ENCODE results near the gene UCN. TPM values are rescaled to one million over a fixed set of nuclear protein-coding genes. Genes with fewer than 3 reads are reported as not detected.

Gene UCN
- total and polyA plus RNA-seq, 2 donors (not counting 1 experiment from before 2014, with no cell fraction given) = 1.2 TPM; not detected in 1

DNA sequence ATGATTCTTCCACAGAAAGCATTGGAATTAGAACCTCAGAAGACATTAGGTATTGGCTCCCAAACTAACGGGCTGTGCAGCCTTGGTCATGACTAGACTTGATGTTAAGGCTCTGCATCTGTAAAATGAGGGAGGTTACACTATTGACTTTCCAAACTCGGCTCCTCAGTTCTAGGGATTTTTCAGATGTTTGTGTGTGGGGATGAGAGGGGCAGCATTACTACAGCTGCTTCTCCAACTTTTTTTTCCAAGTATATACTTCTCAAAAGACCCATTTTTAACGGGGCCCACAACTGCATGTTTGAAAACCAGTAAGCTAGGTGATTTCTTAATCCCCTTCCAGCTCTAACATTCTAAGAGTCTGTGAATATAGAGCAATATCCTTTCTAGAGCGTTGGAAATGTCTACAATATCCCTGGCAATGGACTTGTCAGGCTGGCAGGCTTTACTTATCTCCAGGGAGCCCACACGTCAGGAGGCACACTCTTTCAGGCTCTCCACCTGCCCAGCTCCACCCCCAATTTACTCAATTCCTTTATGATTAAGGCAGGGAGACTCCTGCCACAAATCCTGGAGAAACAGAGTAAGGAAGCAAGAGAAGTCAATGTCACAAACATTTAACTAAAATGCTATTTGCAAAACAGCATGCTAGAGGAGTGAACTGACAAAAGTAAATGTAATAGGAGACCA is 15.5 kb upstream of the UCN start:
- no peaks in the 10 kb centered on the region for H3K27me3 ChIP-seq (ENCODE audit: control insufficient read depth, insufficient read depth, low read length)

DNA sequence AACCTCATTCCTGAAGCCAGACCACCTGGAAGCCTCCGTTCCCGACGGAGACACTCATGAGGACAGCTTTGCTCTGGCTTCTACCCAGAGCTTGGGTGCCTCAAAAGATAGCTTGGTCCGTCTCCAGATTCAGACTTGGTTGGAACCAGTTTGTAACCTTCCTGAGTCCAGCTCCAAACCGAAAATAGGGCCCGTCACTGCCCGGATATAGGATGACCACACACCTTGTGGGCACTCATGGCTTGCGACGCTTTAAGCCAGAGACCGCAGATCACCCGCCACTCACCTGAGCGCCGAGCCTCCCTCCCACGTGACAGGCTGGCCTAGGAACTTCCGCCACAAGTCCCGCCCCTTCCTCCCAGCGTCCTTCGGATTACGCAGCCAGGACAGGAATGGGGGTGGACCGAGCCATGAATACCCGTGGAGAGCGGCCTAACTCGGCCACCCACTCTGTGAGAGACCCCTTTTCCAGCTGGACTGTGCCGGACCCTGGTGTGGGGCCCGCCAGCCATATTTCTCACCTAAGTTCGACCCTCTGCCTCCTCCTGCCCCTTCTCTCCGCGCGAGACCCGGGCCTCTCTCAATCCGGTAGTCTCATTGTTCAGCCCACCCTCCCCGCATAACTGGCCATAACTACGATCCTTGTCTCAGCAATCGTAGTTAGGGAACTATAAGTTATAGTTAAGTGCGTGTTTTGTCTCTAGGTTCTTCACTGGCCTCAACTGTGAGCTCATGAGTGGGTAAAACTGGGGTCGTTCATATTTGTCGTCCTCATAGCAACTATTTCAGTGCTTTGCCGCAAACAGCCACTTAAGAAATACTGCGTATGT is 14.7 kb upstream of the UCN start, which contains the start of gene MPV17:
MPV17 (minus strand) TSS at position 332 of the 830 bp plus-strand sequence. CDS start 580 bp downstream, outside the sequence.
- H3K9ac ChIP-seq (ENCODE audit: insufficient read depth, low read length) = peak within 1 kb of the TSS; percentile 82
- H3K27ac ChIP-seq (ENCODE audit: insufficient read depth, low read length) = peak within 1 kb of the TSS; percentile 93
- TF ChIP-seq EZH2 (IDR thresholded peaks at IDR 0.05; ENCODE audit: low read length, missing control alignments) = no peak
- TF ChIP-seq, protein P1, sequence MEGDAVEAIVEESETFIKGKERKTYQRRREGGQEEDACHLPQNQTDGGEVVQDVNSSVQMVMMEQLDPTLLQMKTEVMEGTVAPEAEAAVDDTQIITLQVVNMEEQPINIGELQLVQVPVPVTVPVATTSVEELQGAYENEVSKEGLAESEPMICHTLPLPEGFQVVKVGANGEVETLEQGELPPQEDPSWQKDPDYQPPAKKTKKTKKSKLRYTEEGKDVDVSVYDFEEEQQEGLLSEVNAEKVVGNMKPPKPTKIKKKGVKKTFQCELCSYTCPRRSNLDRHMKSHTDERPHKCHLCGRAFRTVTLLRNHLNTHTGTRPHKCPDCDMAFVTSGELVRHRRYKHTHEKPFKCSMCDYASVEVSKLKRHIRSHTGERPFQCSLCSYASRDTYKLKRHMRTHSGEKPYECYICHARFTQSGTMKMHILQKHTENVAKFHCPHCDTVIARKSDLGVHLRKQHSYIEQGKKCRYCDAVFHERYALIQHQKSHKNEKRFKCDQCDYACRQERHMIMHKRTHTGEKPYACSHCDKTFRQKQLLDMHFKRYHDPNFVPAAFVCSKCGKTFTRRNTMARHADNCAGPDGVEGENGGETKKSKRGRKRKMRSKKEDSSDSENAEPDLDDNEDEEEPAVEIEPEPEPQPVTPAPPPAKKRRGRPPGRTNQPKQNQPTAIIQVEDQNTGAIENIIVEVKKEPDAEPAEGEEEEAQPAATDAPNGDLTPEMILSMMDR (conservative IDR thresholded peaks at IDR 0.05 in 1 of 2, IDR thresholded peaks at IDR 0.05 in 1 of 2; ENCODE audit: low read depth in 1 of 2, low read length in 2 of 2) = no peak
- peak within 1 kb of the TSS; percentile 99 for H3K4me2 ChIP-seq (ENCODE audit: extremely low read depth, insufficient read depth, low read length)
- peaks cover 8% of the 10 kb centered on the region for H3K79me2 ChIP-seq (ENCODE audit: control insufficient read depth, insufficient read depth, low read length)
- H3K4me3 ChIP-seq (replicated peaks in 1 of 4; ENCODE audit: control extremely low read depth in 1 of 4, insufficient read depth in 1 of 4, low read depth in 3 of 4, low read length in 4 of 4) = peak within 1 kb of the TSS; percentile 48 to 99 (median 84)
- peak within 1 kb of the TSS; percentile 30 for H2AFZ ChIP-seq (ENCODE audit: low read length)
- peaks cover 7% of the 10 kb centered on the region for H3K36me3 ChIP-seq (ENCODE audit: control insufficient read depth, insufficient read depth, low read length)
- DNase-seq (ENCODE audit: low read depth in 2 of 2) = peak; percentile 90 to 93
- H3K4me1 ChIP-seq (ENCODE audit: control insufficient read depth, extremely low read depth, insufficient read depth, low read length) = peaks cover 15% of the 10 kb centered on the region
- no peaks in the 10 kb centered on the region for H3K27me3 ChIP-seq (ENCODE audit: control insufficient read depth, insufficient read depth, low read length)
- no peaks in the 10 kb centered on the region for H4K20me1 ChIP-seq (ENCODE audit: control insufficient read depth, extremely low read depth, insufficient read depth, low read length)
- H3K9me3 ChIP-seq (ENCODE audit: control insufficient read depth, insufficient read depth, low read depth, low read length) = no peaks in the 10 kb centered on the region

More for the DNA sequence above, 15.5 kb upstream of the UCN start:
- peak overlapping the region; percentile 11 for H2AFZ ChIP-seq (ENCODE audit: low read length)
- no peak for DNase-seq (ENCODE audit: low read depth in 2 of 2)
- peaks cover 9% of the 10 kb centered on the region for H3K36me3 ChIP-seq (ENCODE audit: control insufficient read depth, insufficient read depth, low read length)
- H3K9ac ChIP-seq (ENCODE audit: insufficient read depth, low read length) = peak overlapping the region; percentile 82
- no peaks in the 10 kb centered on the region for H4K20me1 ChIP-seq (ENCODE audit: control insufficient read depth, extremely low read depth, insufficient read depth, low read length)
- H3K9me3 ChIP-seq (ENCODE audit: control insufficient read depth, insufficient read depth, low read depth, low read length) = no peaks in the 10 kb centered on the region
- H3K4me1 ChIP-seq (ENCODE audit: control insufficient read depth, extremely low read depth, insufficient read depth, low read length) = peaks cover 15% of the 10 kb centered on the region
- H3K79me2 ChIP-seq (ENCODE audit: control insufficient read depth, insufficient read depth, low read length) = peaks cover 8% of the 10 kb centered on the region
- H3K4me3 ChIP-seq (replicated peaks in 1 of 4; ENCODE audit: control extremely low read depth in 1 of 4, insufficient read depth in 1 of 4, low read depth in 3 of 4, low read length in 4 of 4) = peak overlapping the region; percentile 48 to 99 (median 84)
- no peak for TF ChIP-seq EZH2 (IDR thresholded peaks at IDR 0.05; ENCODE audit: low read length, missing control alignments)
- TF ChIP-seq, protein P1 (conservative IDR thresholded peaks at IDR 0.05 in 1 of 2, IDR thresholded peaks at IDR 0.05 in 1 of 2; ENCODE audit: low read depth in 1 of 2, low read length in 2 of 2) = no peak
- peak overlapping the region; percentile 99 for H3K4me2 ChIP-seq (ENCODE audit: extremely low read depth, insufficient read depth, low read length)
- peak overlapping the region; percentile 93 for H3K27ac ChIP-seq (ENCODE audit: insufficient read depth, low read length)

DNA sequence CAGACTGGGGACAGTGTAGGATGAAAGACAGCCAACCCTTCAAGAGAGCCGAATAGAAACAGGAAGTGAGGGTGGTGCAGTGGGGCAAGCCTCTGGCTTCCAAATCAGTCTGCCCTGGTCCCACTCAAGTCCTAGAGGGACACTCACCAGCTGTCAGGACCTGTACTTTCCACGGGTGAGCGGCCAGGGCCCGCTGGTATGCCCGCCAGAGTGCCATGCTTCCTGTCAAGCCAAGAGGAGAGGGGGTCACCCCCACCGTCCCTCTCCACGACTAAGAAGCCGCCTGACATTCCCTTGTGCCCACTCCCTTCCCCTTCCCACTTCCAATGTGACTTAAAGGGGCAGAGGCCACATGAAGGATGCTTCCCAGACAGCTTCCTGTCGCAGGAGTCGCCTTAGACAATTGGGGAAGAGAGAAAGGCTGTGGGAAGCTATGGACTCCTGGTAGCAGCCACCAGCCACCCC is 14.1 kb upstream of the UCN start:
- Histone ChIP-seq H3K9me3 (ENCODE audit: control insufficient read depth, insufficient read depth, low read depth, low read length) (no peaks in the 10 kb centered on the region), H4K20me1 (ENCODE audit: control insufficient read depth, extremely low read depth, insufficient read depth, low read length) (no peaks in the 10 kb centered on the region), H3K4me3 (replicated peaks in 1 of 4; ENCODE audit: control extremely low read depth in 1 of 4, insufficient read depth in 1 of 4, low read depth in 3 of 4, low read length in 4 of 4) (peak overlapping the region; percentile 48 to 99 (median 84)), H3K27ac (ENCODE audit: insufficient read depth, low read length) (peak overlapping the region; percentile 93), H3K4me1 (ENCODE audit: control insufficient read depth, extremely low read depth, insufficient read depth, low read length) (peaks cover 15% of the 10 kb centered on the region), H3K9ac (ENCODE audit: insufficient read depth, low read length) (peak overlapping the region; percentile 82), H2AFZ (ENCODE audit: low read length) (peak overlapping the region; percentile 30), H3K4me2 (ENCODE audit: extremely low read depth, insufficient read depth, low read length) (peak overlapping the region; percentile 99), H3K27me3 (ENCODE audit: control insufficient read depth, insufficient read depth, low read length) (no peaks in the 10 kb centered on the region), H3K36me3 (ENCODE audit: control insufficient read depth, insufficient read depth, low read length) (peaks cover 5% of the 10 kb centered on the region), H3K79me2 (ENCODE audit: control insufficient read depth, insufficient read depth, low read length) (peaks cover 8% of the 10 kb centered on the region)
- TF ChIP-seq, protein P1 (conservative IDR thresholded peaks at IDR 0.05 in 1 of 2, IDR thresholded peaks at IDR 0.05 in 1 of 2; ENCODE audit: low read depth in 1 of 2, low read length in 2 of 2) = no peak
- TF ChIP-seq EZH2 (IDR thresholded peaks at IDR 0.05; ENCODE audit: low read length, missing control alignments) = no peak
- DNase-seq (ENCODE audit: low read depth in 2 of 2) = peak in 1 of 2 donors; percentile 17
